ENCODE measurements around the gene FBXL20.
"Not testable (repeated sequence)": the region's sequence is repeated elsewhere in the genome, so short reads cannot be mapped to it uniquely, and the experiment has no call there.

- not testable (repeated sequence) for TF ChIP-seq FOXO4 (CRISPR knock-in tag; IDR thresholded peaks at IDR 0.05); EP300 (IDR thresholded peaks at IDR 0.05; ENCODE audit: low read length); CTCF (IDR thresholded peaks at IDR 0.05 in 2 of 3, conservative IDR thresholded peaks at IDR 0.05 in 1 of 3; ENCODE audit: insufficient read depth in 2 of 3, low read depth in 1 of 3, low read length in 3 of 3); ZNF76 (CRISPR knock-in tag; IDR thresholded peaks at IDR 0.05; ENCODE audit: borderline replicate concordance); E2F6 (IDR thresholded peaks at IDR 0.05; ENCODE audit: borderline replicate concordance in 1 of 2, extremely low read depth in 1 of 2, insufficient read depth in 1 of 2, insufficient read length in 1 of 2, low read depth in 1 of 2, low read length in 1 of 2, poor library complexity in 1 of 2, severe bottlenecking in 1 of 2); ZBTB49 (CRISPR knock-in tag; IDR thresholded peaks at IDR 0.05; ENCODE audit: borderline replicate concordance); POLR2A (conservative IDR thresholded peaks at IDR 0.05); USF2 (CRISPR knock-in tag; IDR thresholded peaks at IDR 0.05); NFRKB (IDR thresholded peaks at IDR 0.05; ENCODE audit: low read depth); ZNF347 (CRISPR knock-in tag; IDR thresholded peaks at IDR 0.05; ENCODE audit: low read depth); EGR1 (conservative IDR thresholded peaks at IDR 0.05); TCF7 (IDR thresholded peaks at IDR 0.05; ENCODE audit: borderline replicate concordance)
Measured at GRCh38 chr17:39278246-39278645, 123.2 kb downstream of the FBXL20 start.
